ENCODE measurements around the gene TANGO6.

TANGO6 gene

GRCh38 chr16:68999114-68999513 lies 155.8 kb downstream of the TANGO6 start:
- no peak for DNase-seq (ENCODE audit: low read depth in 2 of 2, low spot score in 1 of 2)

- no peak for DNase-seq (ENCODE audit: low read depth in 2 of 2, low spot score in 1 of 2)
Observed at GRCh38 chr16:69003500-69003899, 160.2 kb downstream of the TANGO6 start.

DNA sequence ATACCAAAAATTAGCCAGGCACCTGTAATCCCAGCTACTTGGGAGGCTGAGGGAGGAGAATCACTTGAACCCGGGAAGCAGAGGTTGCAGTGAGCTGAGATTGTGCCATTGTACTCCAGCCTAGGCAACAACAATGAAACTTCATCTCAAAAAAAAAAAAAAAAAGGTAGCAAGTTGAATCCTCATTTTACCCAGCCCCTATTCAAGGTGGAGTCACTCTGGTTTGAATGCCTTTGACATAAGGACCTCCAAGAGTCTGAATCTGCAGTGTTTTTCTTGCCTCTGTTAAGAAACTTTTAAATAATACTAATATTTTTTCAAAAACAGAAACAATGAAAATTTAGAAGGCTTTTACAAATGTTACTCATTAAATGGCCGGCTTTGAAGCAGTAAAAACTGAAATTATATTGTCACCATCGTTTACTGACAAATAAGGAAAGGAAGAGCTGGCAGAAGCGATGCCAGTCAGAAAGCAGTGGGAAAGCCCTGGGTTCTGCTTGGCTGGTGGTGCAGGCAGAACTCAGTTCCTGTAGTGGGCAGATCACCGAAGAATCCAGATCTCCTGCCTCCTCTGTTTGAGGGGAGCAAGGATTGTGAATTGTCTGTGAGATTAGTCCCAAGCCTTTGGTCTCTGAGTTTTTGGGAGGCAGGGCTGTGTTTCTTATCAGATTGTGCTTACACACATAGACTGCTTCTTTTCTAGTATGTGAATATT lies 162.5 kb downstream of the TANGO6 start:
- DNase-seq (ENCODE audit: low read depth in 2 of 2, low spot score in 1 of 2), result no peak

DNA sequence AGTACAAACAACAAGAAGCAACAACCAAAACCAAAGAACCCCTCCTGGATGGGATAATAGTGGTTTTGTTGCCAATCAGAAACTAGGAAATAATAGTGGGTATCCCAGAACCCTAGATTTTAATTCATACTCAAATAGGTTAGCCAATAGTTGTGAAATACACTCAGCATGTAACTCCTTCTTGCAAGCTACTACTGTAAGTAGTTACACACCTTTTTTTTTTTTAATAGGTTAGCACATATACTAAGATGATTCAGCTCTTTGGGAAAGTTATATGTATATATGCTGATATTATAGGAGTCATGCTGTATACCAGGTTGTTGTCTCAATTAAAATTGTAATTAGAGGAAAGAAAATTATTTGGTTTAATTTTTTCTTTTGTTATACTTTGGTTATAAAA lies 169.6 kb downstream of the TANGO6 start:
- no peak for DNase-seq (ENCODE audit: low read depth in 2 of 2, low spot score in 1 of 2)

GRCh38 chr16:69013991-69014390 lies 170.7 kb downstream of the TANGO6 start:
- no peak for DNase-seq (ENCODE audit: low read depth in 2 of 2, low spot score in 1 of 2)

GRCh38 chr16:69014811-69015210 lies 171.5 kb downstream of the TANGO6 start:
- DNase-seq (ENCODE audit: low read depth in 2 of 2, low spot score in 1 of 2), result no peak

DNA sequence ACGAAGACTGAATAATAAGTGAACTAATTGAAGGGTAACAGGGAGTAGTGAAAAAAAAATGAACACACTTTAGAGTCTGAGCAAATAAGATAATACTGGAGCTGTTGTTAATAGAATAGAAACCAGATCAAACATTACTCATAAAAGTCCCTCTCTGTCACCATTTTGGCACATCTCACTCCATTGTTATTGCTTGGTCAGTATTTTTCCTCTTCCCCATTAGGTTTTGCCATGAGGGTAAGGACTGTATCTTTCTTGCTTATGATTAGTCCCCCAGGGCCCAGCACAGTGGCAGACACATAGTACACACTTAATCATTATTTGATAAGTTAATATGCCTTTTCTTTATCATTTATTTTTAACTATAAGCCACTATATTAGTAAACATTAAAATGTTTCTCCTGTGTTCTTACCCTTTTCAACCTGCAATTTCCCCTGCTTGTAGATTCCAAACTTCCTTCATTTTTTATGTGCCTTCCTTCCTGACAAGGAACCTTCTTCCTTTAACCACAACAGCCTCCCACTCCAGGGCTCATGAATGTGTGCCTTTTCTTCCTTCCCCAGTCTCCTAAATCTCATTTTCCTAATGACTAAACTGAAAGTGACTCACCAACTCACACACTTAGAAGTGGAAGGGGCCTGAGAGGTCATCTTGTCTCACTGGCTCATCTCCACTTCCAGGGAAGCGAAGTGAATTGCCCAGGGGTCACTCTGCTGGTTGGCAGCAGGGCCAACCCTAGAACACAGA lies 173.9 kb downstream of the TANGO6 start:
- no peak for DNase-seq (ENCODE audit: low read depth in 2 of 2, low spot score in 1 of 2)

- DNase-seq (ENCODE audit: low read depth in 2 of 2, low spot score in 1 of 2), result no peak
Observed at GRCh38 chr16:69019811-69020210, 176.5 kb downstream of the TANGO6 start.

DNA sequence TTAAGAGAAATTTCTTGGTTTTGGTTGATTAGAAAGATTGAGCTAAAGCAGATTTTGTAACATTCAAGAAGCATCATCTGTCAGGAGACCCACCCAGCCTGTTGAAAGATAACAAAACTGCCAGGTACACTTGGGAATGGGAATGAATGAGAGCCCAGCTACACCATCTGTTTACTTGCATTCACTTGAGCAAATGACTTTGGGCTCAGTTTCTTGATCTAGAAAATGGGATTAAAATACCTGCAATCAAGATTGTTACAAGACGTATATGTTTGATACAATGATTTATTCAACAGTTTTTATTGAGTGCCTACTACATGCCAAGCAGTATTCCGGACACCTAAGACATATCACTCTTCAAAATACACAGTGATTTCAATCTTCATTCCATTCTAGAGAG lies 185.8 kb downstream of the TANGO6 start:
- no peak for DNase-seq (ENCODE audit: low read depth in 2 of 2, low spot score in 1 of 2)

DNA sequence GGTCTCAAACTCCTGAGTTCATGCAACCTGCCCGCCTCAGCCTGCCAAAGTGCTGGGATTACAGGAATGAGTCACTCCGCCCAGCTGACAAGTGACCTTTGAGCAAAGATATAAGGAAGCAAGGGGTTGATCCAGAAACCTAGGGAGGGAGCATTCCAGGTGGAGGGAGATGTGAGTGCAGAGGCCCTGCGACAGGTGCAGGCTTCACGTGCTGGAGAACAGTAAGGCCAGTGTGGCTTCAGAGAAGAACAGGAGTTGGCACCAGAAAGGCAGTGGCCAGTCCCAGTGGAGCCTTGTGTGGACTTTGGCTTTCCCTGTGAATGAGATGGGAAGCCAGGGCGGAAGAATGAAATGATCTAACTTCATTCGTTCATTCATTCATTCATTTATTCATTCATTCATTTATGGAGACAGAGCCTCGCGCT lies 188.6 kb downstream of the TANGO6 start:
- DNase-seq (ENCODE audit: low read depth in 2 of 2, low spot score in 1 of 2), result no peak

DNA sequence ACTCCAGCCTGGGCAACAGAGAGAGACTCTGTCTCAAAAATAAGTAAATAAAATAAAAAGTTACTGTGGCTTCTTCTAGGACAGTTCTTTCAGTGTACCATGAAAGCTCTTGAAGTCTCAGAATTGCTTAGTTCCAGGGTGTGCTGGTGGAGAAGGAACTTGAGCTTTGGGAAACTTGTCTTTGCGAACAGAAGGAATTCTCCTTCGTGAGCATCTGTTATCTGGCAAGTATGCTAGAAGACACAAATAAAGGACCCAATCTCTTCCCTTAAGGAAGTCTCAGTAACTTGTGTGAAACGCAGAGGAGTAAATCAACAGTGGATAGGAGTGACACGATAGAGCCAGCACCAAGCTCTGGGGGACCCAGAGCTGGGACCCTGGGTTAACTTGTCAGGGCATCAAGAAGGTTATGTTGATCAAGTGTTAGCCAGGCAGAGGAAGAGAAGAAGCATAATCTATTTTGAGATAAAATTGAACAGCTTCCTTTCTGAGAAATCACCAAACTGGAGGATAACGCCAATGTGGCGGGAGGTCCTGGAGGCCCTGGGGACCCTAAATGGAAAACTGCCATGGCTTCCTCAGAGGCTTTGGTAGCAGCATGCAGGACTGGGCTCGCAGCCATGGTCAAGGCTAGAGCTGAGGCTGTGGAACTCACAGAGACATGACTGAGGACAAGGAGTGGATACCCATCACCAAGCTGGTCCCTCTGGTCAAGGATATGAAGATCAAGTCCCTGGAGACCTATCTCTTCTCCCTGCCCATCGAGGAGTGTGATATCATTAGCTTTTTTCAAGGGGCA lies 190.0 kb downstream of the TANGO6 start:
- no peak for DNase-seq (ENCODE audit: low read depth in 2 of 2, low spot score in 1 of 2)

- DNase-seq (ENCODE audit: low read depth in 2 of 2, low spot score in 1 of 2), result no peak
Observed at GRCh38 chr16:69035375-69035774, 192.0 kb downstream of the TANGO6 start.

- DNase-seq (ENCODE audit: low read depth in 2 of 2, low spot score in 1 of 2), result no peak
Observed at GRCh38 chr16:69036399-69037091, 193.2 kb downstream of the TANGO6 start.

GRCh38 chr16:69037373-69038160 lies 194.2 kb downstream of the TANGO6 start:
- DNase-seq (ENCODE audit: low read depth in 2 of 2, low spot score in 1 of 2), result no peak

- no peak for DNase-seq (ENCODE audit: low read depth in 2 of 2, low spot score in 1 of 2)
Observed at GRCh38 chr16:69039333-69039941, 196.1 kb downstream of the TANGO6 start.

DNA sequence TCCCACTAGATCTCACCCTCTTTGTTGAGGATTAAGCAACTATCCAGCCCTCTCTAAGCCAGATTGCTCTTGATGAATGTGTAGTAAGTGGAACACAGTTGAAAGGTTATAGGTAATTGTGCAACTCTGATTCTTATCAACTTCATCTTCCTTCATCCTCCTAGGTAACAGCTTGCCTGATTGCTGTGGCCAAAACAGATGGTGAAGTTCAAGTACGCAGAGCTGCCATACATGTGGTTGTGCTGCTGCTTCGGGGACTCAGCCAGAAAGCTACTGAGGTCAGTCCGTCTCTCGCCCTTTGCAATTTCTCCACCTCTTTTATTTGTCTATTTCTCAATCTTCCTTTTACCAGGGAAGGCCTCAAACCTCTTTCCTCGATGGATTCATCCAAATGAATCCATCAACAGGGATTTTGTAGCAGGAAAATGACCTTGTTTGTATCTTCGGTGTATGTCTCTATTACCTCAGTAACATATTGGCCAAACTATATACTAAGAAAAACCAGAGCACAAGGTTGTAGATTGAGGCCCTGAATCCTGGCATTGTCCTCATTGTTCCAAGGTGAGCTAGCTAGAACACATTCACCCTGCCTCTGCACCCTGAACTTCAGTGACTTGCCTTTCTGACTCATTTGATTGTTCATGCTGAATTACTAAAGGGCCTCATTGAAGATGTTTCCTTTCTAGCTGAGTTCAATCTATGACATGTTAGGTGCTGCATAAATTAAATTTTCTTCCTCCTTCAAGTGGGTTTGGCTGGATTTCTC lies 197.0 kb downstream of the TANGO6 start:
- DNase-seq (ENCODE audit: low read depth in 2 of 2, low spot score in 1 of 2), result no peak

- DNase-seq (ENCODE audit: low read depth in 2 of 2, low spot score in 1 of 2), result no peak
Observed at GRCh38 chr16:69048328-69049120, 205.2 kb downstream of the TANGO6 start.

DNA sequence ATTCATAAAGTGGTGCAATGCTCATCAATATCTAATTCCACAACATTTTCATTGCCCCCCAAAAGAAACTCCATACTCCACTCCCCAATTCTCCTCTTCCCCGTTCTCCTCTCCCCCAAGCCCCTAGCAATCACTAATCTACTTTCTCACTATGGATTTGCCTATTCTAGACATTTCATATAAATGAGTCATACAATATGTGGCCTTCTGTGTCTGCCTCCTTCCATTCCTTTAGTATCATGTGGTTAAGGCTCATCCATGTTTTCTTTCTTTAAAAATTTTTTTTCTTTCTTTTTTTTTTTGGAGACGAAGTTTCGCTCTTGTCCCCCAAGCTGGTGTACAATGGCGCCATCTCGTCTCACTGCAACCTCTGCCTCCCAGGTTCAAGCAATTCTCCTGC lies 205.8 kb downstream of the TANGO6 start:
- DNase-seq (ENCODE audit: low read depth in 2 of 2, low spot score in 1 of 2), result no peak

All from stimulated activated CD8-positive, alpha-beta memory T cell treated with anti-CD3 and anti-CD28 coated beads, Interleukin-4, amount 100 ng/mL, for 4 hours (primary cell).